Measurements from ENCODE around the gene HBS1L. TPM values are rescaled to one million over a fixed set of nuclear protein-coding genes. Genes with fewer than 3 reads are reported as not detected.

HBS1L gene
- total and polyA plus RNA-seq, 9 of the 15 experiments (the other 6 are each of a cell fraction or from before 2014, with no cell fraction given), result 101 to 199 (median 145) TPM

DNA sequence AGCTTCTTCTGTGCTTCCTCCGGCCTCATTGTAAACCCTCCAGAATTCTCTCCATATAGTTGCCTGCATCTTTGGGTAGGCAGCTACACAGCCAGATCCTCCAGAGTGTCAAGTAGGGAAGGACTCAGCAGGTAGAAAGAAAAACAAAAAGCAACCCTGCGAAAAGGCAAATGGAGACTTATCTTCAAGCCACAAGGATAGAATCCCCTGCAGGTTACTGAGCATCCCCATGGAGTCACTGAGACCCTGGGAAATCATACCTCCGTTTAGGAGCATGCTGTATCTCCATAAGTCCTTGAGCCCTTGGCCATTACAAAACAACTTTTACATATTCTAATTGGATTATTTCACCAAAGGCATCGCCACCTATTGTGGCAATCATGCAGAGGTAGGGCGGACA, 133.3 kb downstream of the HBS1L start:
- CTCF ChIA-PET (ENCODE audit: low intra/inter-chr PET ratio), result no interaction called here
- Histone ChIP-seq H4K20me1 (replicated peaks; ENCODE audit: control insufficient read depth, insufficient read depth, low read length) (no peaks in the 10 kb centered on the region), H3K79me2 (ENCODE audit: control insufficient read depth, insufficient read depth, low read length) (no peaks in the 10 kb centered on the region), H3K4me3 (no peak overlapping the region), H3K36me3 (ENCODE audit: control insufficient read depth, insufficient read depth, low read length) (no peaks in the 10 kb centered on the region), H2AFZ (ENCODE audit: low read depth, low read length) (no peak overlapping the region), H3K9ac (ENCODE audit: insufficient read depth in 1 of 2, low read depth in 2 of 2, low read length in 2 of 2) (no peak overlapping the region), H3K27ac (ENCODE audit: extremely low read depth, low read depth, low read length) (no peak overlapping the region), H3K27me3 (ENCODE audit: control insufficient read depth in 2 of 2, insufficient read depth in 2 of 2, low read length in 2 of 2) (peaks cover 21 to 37% of the 10 kb centered on the region in 2 experiments), H3K4me2 (ENCODE audit: insufficient read depth, low read length) (no peak overlapping the region), H3K4me1 (replicated peaks in 1 of 2; ENCODE audit: control insufficient read depth in 2 of 2, insufficient read depth in 2 of 2, low read length in 2 of 2) (no peaks in the 10 kb centered on the region), H3K9me1 (ENCODE audit: control insufficient read depth, insufficient read depth, low read length) (no peaks in the 10 kb centered on the region), H3K9me3 (replicated peaks; ENCODE audit: control insufficient read depth, insufficient read depth, low read depth, low read length) (no peaks in the 10 kb centered on the region)
- no peak for FAIRE-seq
- POLR2A ChIA-PET, result interaction anchor here (0.6 to 2.0 kb wide), 2 partner anchors 12 to 504 kb away, joined by 3 to 7 read pairs; no protein-coding TSS in a partner anchor
- WGBS (ENCODE audit: insufficient coverage, low coverage, missing lambda C conversion rate), result 1% methylated on average over 5 of the region's 5 CpGs
- TF ChIP-seq SMARCC2 (IDR thresholded peaks at IDR 0.05; ENCODE audit: low read depth) (no peak), FOS (IDR thresholded peaks at IDR 0.05; ENCODE audit: extremely low read depth, insufficient read length) (no peak)
- TF ChIP-seq, protein P1, sequence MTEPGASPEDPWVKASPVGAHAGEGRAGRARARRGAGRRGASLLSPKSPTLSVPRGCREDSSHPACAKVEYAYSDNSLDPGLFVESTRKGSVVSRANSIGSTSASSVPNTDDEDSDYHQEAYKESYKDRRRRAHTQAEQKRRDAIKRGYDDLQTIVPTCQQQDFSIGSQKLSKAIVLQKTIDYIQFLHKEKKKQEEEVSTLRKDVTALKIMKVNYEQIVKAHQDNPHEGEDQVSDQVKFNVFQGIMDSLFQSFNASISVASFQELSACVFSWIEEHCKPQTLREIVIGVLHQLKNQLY (CRISPR knock-in tag; conservative IDR thresholded peaks at IDR 0.05), result no peak
- no peak for ATAC-seq
- in situ Hi-C loops (cut with MboI), result no loop called here
- intact Hi-C loops (cut with micrococcal nuclease), result no loop called here
- no peak for DNase-seq (ENCODE audit: extremely low read depth in 1 of 4, low spot score in 3 of 4)
- no TSS peak for BruUV-seq (replicated peaks)

DNA sequence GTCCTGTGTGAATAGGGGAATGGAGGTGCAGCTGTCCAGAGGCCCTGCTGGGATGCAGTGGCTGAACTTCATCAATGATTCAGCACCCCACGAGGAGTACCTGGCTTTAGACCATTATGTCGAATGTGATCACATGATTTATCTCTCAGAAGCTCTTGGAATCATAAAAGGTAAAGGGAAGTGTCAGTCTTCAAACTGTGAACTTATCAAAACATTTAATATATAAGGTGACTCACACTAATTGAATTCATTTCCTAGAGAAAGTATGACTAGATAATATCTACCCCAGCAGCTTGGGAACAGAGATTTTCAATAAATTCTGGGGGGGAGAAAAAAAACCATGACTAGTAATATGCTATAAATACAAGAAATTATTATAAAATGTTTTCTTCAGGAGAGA, 134.2 kb downstream of the HBS1L start:
- Histone ChIP-seq H3K27me3 (ENCODE audit: control insufficient read depth in 2 of 2, insufficient read depth in 2 of 2, low read length in 2 of 2) (peaks cover 24 to 45% of the 10 kb centered on the region in 2 experiments), H2AFZ (ENCODE audit: low read depth, low read length) (no peak overlapping the region), H3K9ac (ENCODE audit: insufficient read depth in 1 of 2, low read depth in 2 of 2, low read length in 2 of 2) (no peak overlapping the region), H3K9me1 (ENCODE audit: control insufficient read depth, insufficient read depth, low read length) (no peaks in the 10 kb centered on the region), H4K20me1 (replicated peaks; ENCODE audit: control insufficient read depth, insufficient read depth, low read length) (no peaks in the 10 kb centered on the region), H3K4me3 (no peak overlapping the region), H3K4me1 (replicated peaks in 1 of 2; ENCODE audit: control insufficient read depth in 2 of 2, insufficient read depth in 2 of 2, low read length in 2 of 2) (no peaks in the 10 kb centered on the region), H3K27ac (ENCODE audit: extremely low read depth, low read depth, low read length) (no peak overlapping the region), H3K36me3 (ENCODE audit: control insufficient read depth, insufficient read depth, low read length) (no peaks in the 10 kb centered on the region), H3K4me2 (ENCODE audit: insufficient read depth, low read length) (no peak overlapping the region), H3K79me2 (ENCODE audit: control insufficient read depth, insufficient read depth, low read length) (no peaks in the 10 kb centered on the region), H3K9me3 (replicated peaks; ENCODE audit: control insufficient read depth, insufficient read depth, low read depth, low read length) (no peaks in the 10 kb centered on the region)
- intact Hi-C loops (cut with micrococcal nuclease) (no loop called here), in situ Hi-C loops (cut with MboI) (no loop called here)
- ChIA-PET POLR2A (interaction anchor here (2.0 kb wide), 1 partner anchor 11 kb away, joined by 7 read pairs; no protein-coding TSS in a partner anchor), CTCF (ENCODE audit: low intra/inter-chr PET ratio) (no interaction called here)
- BruUV-seq (replicated peaks), result no TSS peak
- WGBS (ENCODE audit: insufficient coverage, low coverage, missing lambda C conversion rate), result 4% methylated on average over 2 of the region's 2 CpGs
- FAIRE-seq (no peak), ATAC-seq (no peak), DNase-seq (ENCODE audit: extremely low read depth in 1 of 4, low spot score in 3 of 4) (no peak)
- TF ChIP-seq, protein P2, sequence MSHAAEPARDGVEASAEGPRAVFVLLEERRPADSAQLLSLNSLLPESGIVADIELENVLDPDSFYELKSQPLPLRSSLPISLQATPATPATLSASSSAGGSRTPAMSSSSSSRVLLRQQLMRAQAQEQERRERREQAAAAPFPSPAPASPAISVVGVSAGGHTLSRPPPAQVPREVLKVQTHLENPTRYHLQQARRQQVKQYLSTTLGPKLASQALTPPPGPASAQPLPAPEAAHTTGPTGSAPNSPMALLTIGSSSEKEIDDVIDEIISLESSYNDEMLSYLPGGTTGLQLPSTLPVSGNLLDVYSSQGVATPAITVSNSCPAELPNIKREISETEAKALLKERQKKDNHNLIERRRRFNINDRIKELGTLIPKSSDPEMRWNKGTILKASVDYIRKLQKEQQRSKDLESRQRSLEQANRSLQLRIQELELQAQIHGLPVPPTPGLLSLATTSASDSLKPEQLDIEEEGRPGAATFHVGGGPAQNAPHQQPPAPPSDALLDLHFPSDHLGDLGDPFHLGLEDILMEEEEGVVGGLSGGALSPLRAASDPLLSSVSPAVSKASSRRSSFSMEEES (CRISPR knock-in tag; IDR thresholded peaks at IDR 0.05), result peak; percentile 17
- no peak for TF ChIP-seq MTA3 (IDR thresholded peaks at IDR 0.05; ENCODE audit: borderline replicate concordance)
- no peak for TF ChIP-seq PCBP1 (IDR thresholded peaks at IDR 0.05; ENCODE audit: low read depth, low read length, poor library complexity, severe bottlenecking)
- TF ChIP-seq, protein P3, sequence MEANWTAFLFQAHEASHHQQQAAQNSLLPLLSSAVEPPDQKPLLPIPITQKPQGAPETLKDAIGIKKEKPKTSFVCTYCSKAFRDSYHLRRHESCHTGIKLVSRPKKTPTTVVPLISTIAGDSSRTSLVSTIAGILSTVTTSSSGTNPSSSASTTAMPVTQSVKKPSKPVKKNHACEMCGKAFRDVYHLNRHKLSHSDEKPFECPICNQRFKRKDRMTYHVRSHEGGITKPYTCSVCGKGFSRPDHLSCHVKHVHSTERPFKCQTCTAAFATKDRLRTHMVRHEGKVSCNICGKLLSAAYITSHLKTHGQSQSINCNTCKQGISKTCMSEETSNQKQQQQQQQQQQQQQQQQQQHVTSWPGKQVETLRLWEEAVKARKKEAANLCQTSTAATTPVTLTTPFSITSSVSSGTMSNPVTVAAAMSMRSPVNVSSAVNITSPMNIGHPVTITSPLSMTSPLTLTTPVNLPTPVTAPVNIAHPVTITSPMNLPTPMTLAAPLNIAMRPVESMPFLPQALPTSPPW (CRISPR knock-in tag; IDR thresholded peaks at IDR 0.05), result no peak
